ENCODE data around the gene SSBP4. TPM values are rescaled to one million over a fixed set of nuclear protein-coding genes. Genes with fewer than 3 reads are reported as not detected.
A peak's percentile ranks its signal among the peaks of the same experiment; 100 is the strongest.

The SSBP4 gene
- total RNA-seq, 1 experiment from 2014 or later = 164 TPM

- ChIA-PET CTCF (no interaction called here), POLR2A (interaction anchor here (1.2 kb wide), 1 partner anchor 17 kb away, joined by 6 read pairs; the partner anchor contains the start of gene SSBP4), RAD21 (ENCODE audit: low non-redundant PET in 1 of 2, low total read pairs in 2 of 2, uncharacterized antibody in 2 of 2, unreplicated experiment in 2 of 2) (no interaction called here)
- H4K20me1 ChIP-seq (ENCODE audit: insufficient read depth) = no peaks in the 10 kb centered on the region
- no peak for TF ChIP-seq ZNF274 (IDR thresholded peaks at IDR 0.05; ENCODE audit: low read depth, low read length)
- 0 out of 2 replicates have a peak, but pooled peaks have one; percentile 15 for TF ChIP-seq POLR2AphosphoS5 (IDR thresholded peaks at IDR 0.05; ENCODE audit: low read depth, low read length)
- intact Hi-C loops (cut with micrococcal nuclease) = no loop called here
- ATAC-seq (no peak), DNase-seq (ENCODE audit: low read depth, low spot score) (no peak)
- no TSS peak for BruUV-seq (replicated peaks)
- no peaks in the 10 kb centered on the region for H3K9me2 ChIP-seq (ENCODE audit: insufficient read depth)
- H3K79me2 ChIP-seq (ENCODE audit: insufficient read depth, low read length) = peaks cover 9% of the 10 kb centered on the region; the same call in 1 of the 2 replicates
- H2AFZ ChIP-seq (ENCODE audit: low read depth, low read length, poor library complexity, severe bottlenecking) = no peak overlapping the region
- peaks cover under 1 to 8% of the 10 kb centered on the region in 2 experiments; a peak in 2 of 4 replicates for H3K36me3 ChIP-seq (ENCODE audit: control insufficient read depth in 1 of 2, insufficient read depth in 2 of 2, low read length in 2 of 2)
- no peak overlapping the region for H3K9ac ChIP-seq (ENCODE audit: low read length)
- no peaks in the 10 kb centered on the region for H3K27me3 ChIP-seq (ENCODE audit: insufficient read depth, low read length)
- H3K9me3 ChIP-seq (ENCODE audit: control insufficient read depth in 1 of 2, insufficient read depth in 1 of 2, low read depth in 1 of 2, low read length in 2 of 2) = no peaks in the 10 kb centered on the region
- H3K4me3 ChIP-seq (replicated peaks in 1 of 2; ENCODE audit: low read depth in 1 of 2, low read length in 2 of 2) = no peak overlapping the region
- H3K4me2 ChIP-seq (ENCODE audit: low read length) = no peak overlapping the region
- H3K4me1 ChIP-seq (ENCODE audit: control insufficient read depth in 1 of 2, insufficient read depth in 2 of 2, low read length in 2 of 2) = peaks cover 22 to 46% of the 10 kb centered on the region in 2 experiments
- no peak overlapping the region; the same call in 1 of the 2 replicates for H3K27ac ChIP-seq (ENCODE audit: low read depth, low read length)
Observed at GRCh38 chr19:18435178-18435841, 16.1 kb downstream of the SSBP4 start.

- H3K36me3 ChIP-seq (ENCODE audit: control insufficient read depth in 1 of 2, insufficient read depth in 2 of 2, low read length in 2 of 2) = peaks cover 0 to 8% of the 10 kb centered on the region in 2 experiments; a peak in 2 of 4 replicates
- no peaks in the 10 kb centered on the region for H3K9me2 ChIP-seq (ENCODE audit: insufficient read depth)
- peaks cover 9% of the 10 kb centered on the region; the same call in 1 of the 2 replicates for H3K79me2 ChIP-seq (ENCODE audit: insufficient read depth, low read length)
- TF ChIP-seq EZH2 (IDR thresholded peaks at IDR 0.05) = no peak
- TF ChIP-seq EZH2phosphoT487 (IDR thresholded peaks at IDR 0.05; ENCODE audit: borderline replicate concordance) = no peak
- TF ChIP-seq ZBTB33 (IDR thresholded peaks at IDR 0.05; ENCODE audit: extremely low read depth, insufficient replicate concordance, low read length) = no peak
- TF ChIP-seq, protein P1, sequence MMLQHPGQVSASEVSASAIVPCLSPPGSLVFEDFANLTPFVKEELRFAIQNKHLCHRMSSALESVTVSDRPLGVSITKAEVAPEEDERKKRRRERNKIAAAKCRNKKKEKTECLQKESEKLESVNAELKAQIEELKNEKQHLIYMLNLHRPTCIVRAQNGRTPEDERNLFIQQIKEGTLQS (IDR thresholded peaks at IDR 0.05) = no peak
- no peak for TF ChIP-seq REST (IDR thresholded peaks at IDR 0.05; ENCODE audit: low read depth)
- TF ChIP-seq MAX (IDR thresholded peaks at IDR 0.05) = no peak
- no TSS peak for BruUV-seq (replicated peaks)
- H3K4me1 ChIP-seq (ENCODE audit: control insufficient read depth in 1 of 2, insufficient read depth in 2 of 2, low read length in 2 of 2) = peaks cover 27 to 53% of the 10 kb centered on the region in 2 experiments
- no peaks in the 10 kb centered on the region for H3K9me3 ChIP-seq (ENCODE audit: control insufficient read depth in 1 of 2, insufficient read depth in 1 of 2, low read depth in 1 of 2, low read length in 2 of 2)
- peak overlapping the region; percentile 78 to 84 for H3K4me3 ChIP-seq (replicated peaks in 1 of 2; ENCODE audit: low read depth in 1 of 2, low read length in 2 of 2)
- DNase-seq (ENCODE audit: low read depth, low spot score) (no peak), ATAC-seq (no peak)
- H3K27me3 ChIP-seq (ENCODE audit: insufficient read depth, low read length) = no peaks in the 10 kb centered on the region
- H3K4me2 ChIP-seq (ENCODE audit: low read length) = peak overlapping the region; percentile 96
- ChIA-PET RAD21 (ENCODE audit: low non-redundant PET in 1 of 2, low total read pairs in 2 of 2, uncharacterized antibody in 2 of 2, unreplicated experiment in 2 of 2) (no interaction called here), POLR2A (interaction anchor here (1.3 to 1.4 kb wide), 3 partner anchors 15 to 154 kb away, joined by 4 to 5 read pairs (median 5); partner anchors contain the start of genes JUND and SSBP4), CTCF (no interaction called here)
- H2AFZ ChIP-seq (ENCODE audit: low read depth, low read length, poor library complexity, severe bottlenecking) = no peak overlapping the region
- intact Hi-C loops (cut with micrococcal nuclease) = no loop called here
- H3K9ac ChIP-seq (ENCODE audit: low read length) = peak overlapping the region; percentile 91
- peak overlapping the region; percentile 80 for H3K27ac ChIP-seq (ENCODE audit: low read depth, low read length)
- no peaks in the 10 kb centered on the region for H4K20me1 ChIP-seq (ENCODE audit: insufficient read depth)
Observed at GRCh38 chr19:18435842-18436670, 16.9 kb downstream of the SSBP4 start.

Measured in HCT116 (cell line).